ENCODE data around the gene KRT9. TPM values are rescaled to one million over a fixed set of nuclear protein-coding genes. Genes with fewer than 3 reads are reported as not detected.

The KRT9 gene
- total and polyA plus RNA-seq, 2 experiments from 2014 or later, result not detected

- no peaks in the 10 kb centered on the region for H3K9me3 ChIP-seq (ENCODE audit: low read depth)
- no peak for DNase-seq (ENCODE audit: low read depth in 1 of 2, low spot score in 1 of 2)
- H3K36me3 ChIP-seq, result peaks cover 9% of the 10 kb centered on the region
- TF ChIP-seq CTCF (IDR thresholded peaks at IDR 0.05; ENCODE audit: low read depth, low read length), result no peak
- no peaks in the 10 kb centered on the region for H3K27me3 ChIP-seq
- H3K4me1 ChIP-seq (ENCODE audit: low read depth), result peaks cover 8% of the 10 kb centered on the region
- peak within 1 kb of the TSS; percentile 23 for H3K27ac ChIP-seq
- no peak within 1 kb of the TSS for H3K4me3 ChIP-seq
These were observed 52.9 kb downstream of the KRT9 start, which contains the start of gene KRT15 for GRCh38 chr17:41518789-41519449. Gene KRT15 (minus strand): TSS chr17:41518890. CDS start chr17:41518827, 63 bp downstream.

GRCh38 chr17:41518031-41518430 lies 53.8 kb downstream of the KRT9 start:
- H3K27ac ChIP-seq, result no peak overlapping the region
- no peak overlapping the region for H3K4me3 ChIP-seq
- DNase-seq (ENCODE audit: low read depth in 1 of 2, low spot score in 1 of 2), result no peak
- H3K4me1 ChIP-seq (ENCODE audit: low read depth), result peaks cover 8% of the 10 kb centered on the region
- TF ChIP-seq CTCF (IDR thresholded peaks at IDR 0.05; ENCODE audit: low read depth, low read length), result no peak
- no peaks in the 10 kb centered on the region for H3K9me3 ChIP-seq (ENCODE audit: low read depth)
- H3K27me3 ChIP-seq, result no peaks in the 10 kb centered on the region
- H3K36me3 ChIP-seq, result peaks cover 5% of the 10 kb centered on the region

- Histone ChIP-seq H3K9me3 (ENCODE audit: low read depth) (no peaks in the 10 kb centered on the region), H3K4me3 (no peak overlapping the region), H3K27me3 (no peaks in the 10 kb centered on the region), H3K36me3 (no peaks in the 10 kb centered on the region), H3K4me1 (ENCODE audit: low read depth) (peaks cover 8% of the 10 kb centered on the region), H3K27ac (no peak overlapping the region)
- DNase-seq (ENCODE audit: low read depth in 1 of 2, low spot score in 1 of 2), result no peak
- no peak for TF ChIP-seq CTCF (IDR thresholded peaks at IDR 0.05; ENCODE audit: low read depth, low read length)
These were observed 55.0 kb downstream of the KRT9 start for GRCh38 chr17:41516830-41517283.

DNA sequence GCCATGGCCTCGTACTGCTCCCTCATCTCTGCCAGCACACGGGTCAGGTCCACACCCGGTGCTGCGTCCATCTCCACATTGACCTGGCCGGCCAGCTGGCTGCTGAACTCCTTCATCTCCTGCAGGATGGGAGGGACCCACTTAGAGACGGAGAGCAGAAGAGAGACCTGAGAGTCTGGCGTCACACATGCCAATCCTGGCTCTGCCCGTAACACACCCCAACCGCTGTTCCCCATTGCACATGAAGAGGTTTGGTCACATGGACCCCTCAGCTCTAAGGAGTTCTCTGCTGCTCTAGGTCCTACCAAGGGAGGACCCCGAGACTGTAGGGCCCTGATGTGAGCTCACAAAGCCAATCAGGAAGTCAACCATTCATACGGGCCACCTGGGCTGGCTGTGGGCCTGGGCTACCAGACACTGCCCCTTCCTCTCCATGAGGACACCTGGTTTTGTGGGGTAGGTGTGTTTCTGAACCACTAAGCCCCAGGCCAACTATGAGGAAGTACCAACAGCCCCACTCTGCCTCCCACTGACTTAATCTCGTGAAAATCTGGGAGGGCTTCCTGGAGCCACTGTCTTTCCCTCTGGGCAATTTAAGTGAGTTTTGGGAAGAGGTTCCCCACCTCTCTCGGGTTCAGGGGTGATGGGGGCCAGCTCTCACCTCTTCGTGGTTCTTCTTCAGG lies 55.6 kb downstream of the KRT9 start:
- H3K9me3 ChIP-seq (ENCODE audit: low read depth), result no peaks in the 10 kb centered on the region
- no peak overlapping the region for H3K4me3 ChIP-seq
- peaks cover 8% of the 10 kb centered on the region for H3K4me1 ChIP-seq (ENCODE audit: low read depth)
- no peaks in the 10 kb centered on the region for H3K36me3 ChIP-seq
- no peak for DNase-seq (ENCODE audit: low read depth in 1 of 2, low spot score in 1 of 2)
- no peak for TF ChIP-seq CTCF (IDR thresholded peaks at IDR 0.05; ENCODE audit: low read depth, low read length)
- H3K27me3 ChIP-seq, result no peaks in the 10 kb centered on the region
- H3K27ac ChIP-seq, result no peak overlapping the region

Other genes starting within 250 kb of the KRT9 start
- not detected in 2 replicates for gene KRT33A, start 221.2 kb downstream of the KRT9 start, total RNA-seq
- gene KRT33A, start 221.2 kb downstream of the KRT9 start, polyA plus RNA-seq, result not detected in 2 replicates
- gene KRT33B, start 202.2 kb downstream of the KRT9 start, total RNA-seq, result not detected in 2 replicates
- gene KRT33B, start 202.2 kb downstream of the KRT9 start, polyA plus RNA-seq, result not detected in 2 replicates
- gene KRT34, start 189.8 kb downstream of the KRT9 start, total RNA-seq, result not detected in 2 replicates
- not detected in 2 replicates for gene KRT34, start 189.8 kb downstream of the KRT9 start, polyA plus RNA-seq
- not detected in 2 replicates for gene KRT31, start 174.5 kb downstream of the KRT9 start, total RNA-seq
- not detected in 2 replicates for gene KRT31, start 174.5 kb downstream of the KRT9 start, polyA plus RNA-seq
- not detected in 2 replicates for gene KRT37, start 147.5 kb downstream of the KRT9 start, total RNA-seq
- not detected in 2 replicates for gene KRT37, start 147.5 kb downstream of the KRT9 start, polyA plus RNA-seq
- not detected in 2 replicates for gene KRT38, start 131.1 kb downstream of the KRT9 start, total RNA-seq
- not detected in 2 replicates for gene KRT38, start 131.1 kb downstream of the KRT9 start, polyA plus RNA-seq
- gene KRT32, start 104.7 kb downstream of the KRT9 start, total RNA-seq, result not detected in 2 replicates
- gene KRT32, start 104.7 kb downstream of the KRT9 start, polyA plus RNA-seq, result not detected in 2 replicates
- gene KRT35, start 90.9 kb downstream of the KRT9 start, total RNA-seq, result not detected in 2 replicates
- not detected in 2 replicates for gene KRT35, start 90.9 kb downstream of the KRT9 start, polyA plus RNA-seq
- gene KRT36, start 82.1 kb downstream of the KRT9 start, total RNA-seq, result not detected in 2 replicates
- gene KRT36, start 82.1 kb downstream of the KRT9 start, polyA plus RNA-seq, result not detected in 2 replicates
- gene KRT13, start 66.4 kb downstream of the KRT9 start, total RNA-seq, result not detected in 2 replicates
- not detected in 2 replicates for gene KRT13, start 66.4 kb downstream of the KRT9 start, polyA plus RNA-seq
- 0.09 and 0.28 TPM in 2 replicates for gene KRT15, start 53.2 kb downstream of the KRT9 start, total RNA-seq
- 0.15 TPM in 1 of 2 replicates, not detected in the other for gene KRT15, start 53.2 kb downstream of the KRT9 start, polyA plus RNA-seq
- 303 and 522 TPM in 2 replicates for gene KRT19, start 43.8 kb downstream of the KRT9 start, total RNA-seq
- gene KRT19, start 43.8 kb downstream of the KRT9 start, polyA plus RNA-seq, result 270 and 501 TPM in 2 replicates
- gene KRT14, start 14.8 kb upstream of the KRT9 start, total RNA-seq, result not detected in 2 replicates
- gene KRT14, start 14.8 kb upstream of the KRT9 start, polyA plus RNA-seq, result 0.20 TPM in 1 of 2 replicates, not detected in the other
- gene KRT16, start 40.7 kb upstream of the KRT9 start, total RNA-seq, result not detected in 2 replicates
- 0.16 TPM in 1 of 2 replicates, not detected in the other for gene KRT16, start 40.7 kb upstream of the KRT9 start, polyA plus RNA-seq
- gene KRT17, start 52.5 kb upstream of the KRT9 start, total RNA-seq, result not detected in 2 replicates
- gene KRT17, start 52.5 kb upstream of the KRT9 start, polyA plus RNA-seq, result 1.2 TPM in 1 of 2 replicates, not detected in the other
- gene EIF1, start 116.8 kb upstream of the KRT9 start, total RNA-seq, result 153 and 285 TPM in 2 replicates
- gene EIF1, start 116.8 kb upstream of the KRT9 start, polyA plus RNA-seq, result 726 and 784 TPM in 2 replicates
- not detected in 2 replicates for gene GAST, start 140.3 kb upstream of the KRT9 start, total RNA-seq
- not detected in 2 replicates for gene GAST, start 140.3 kb upstream of the KRT9 start, polyA plus RNA-seq
- gene HAP1, start 162.6 kb upstream of the KRT9 start, total RNA-seq, result 0.98 and 1.8 TPM in 2 replicates
- 0.80 and 2.1 TPM in 2 replicates for gene HAP1, start 162.6 kb upstream of the KRT9 start, polyA plus RNA-seq
- gene JUP, start 214.7 kb upstream of the KRT9 start, total RNA-seq, result 296 and 359 TPM in 2 replicates
- gene JUP, start 214.7 kb upstream of the KRT9 start, polyA plus RNA-seq, result 160 and 206 TPM in 2 replicates
- 118 and 153 TPM in 2 replicates for gene P3H4, start 239.9 kb upstream of the KRT9 start, total RNA-seq
- 137 and 138 TPM in 2 replicates for gene P3H4, start 239.9 kb upstream of the KRT9 start, polyA plus RNA-seq
- gene FKBP10, start 240.9 kb upstream of the KRT9 start, total RNA-seq, result 265 and 336 TPM in 2 replicates
- gene FKBP10, start 240.9 kb upstream of the KRT9 start, polyA plus RNA-seq, result 113 and 165 TPM in 2 replicates

All from cardiac muscle cell (in vitro differentiated cells and primary cell).